Activated CD4-positive, alpha-beta T cell treated with anti-CD3 and anti-CD28 coated beads for 24 hours (primary cell): ENCODE data around the gene ACRV1.
"Not testable (repeated sequence)": the region's sequence is repeated elsewhere in the genome, so short reads cannot be mapped to it uniquely, and the experiment has no call there.

Experiments used
- DNase-seq, 2 donors: peaks; one replicate each; pipeline ENCODE4 v3.0.0-alpha.2; 2020; ENCODE audit warnings: low read depth in 2 of 2

The ACRV1 gene, protein sequence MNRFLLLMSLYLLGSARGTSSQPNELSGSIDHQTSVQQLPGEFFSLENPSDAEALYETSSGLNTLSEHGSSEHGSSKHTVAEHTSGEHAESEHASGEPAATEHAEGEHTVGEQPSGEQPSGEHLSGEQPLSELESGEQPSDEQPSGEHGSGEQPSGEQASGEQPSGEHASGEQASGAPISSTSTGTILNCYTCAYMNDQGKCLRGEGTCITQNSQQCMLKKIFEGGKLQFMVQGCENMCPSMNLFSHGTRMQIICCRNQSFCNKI

DNA sequence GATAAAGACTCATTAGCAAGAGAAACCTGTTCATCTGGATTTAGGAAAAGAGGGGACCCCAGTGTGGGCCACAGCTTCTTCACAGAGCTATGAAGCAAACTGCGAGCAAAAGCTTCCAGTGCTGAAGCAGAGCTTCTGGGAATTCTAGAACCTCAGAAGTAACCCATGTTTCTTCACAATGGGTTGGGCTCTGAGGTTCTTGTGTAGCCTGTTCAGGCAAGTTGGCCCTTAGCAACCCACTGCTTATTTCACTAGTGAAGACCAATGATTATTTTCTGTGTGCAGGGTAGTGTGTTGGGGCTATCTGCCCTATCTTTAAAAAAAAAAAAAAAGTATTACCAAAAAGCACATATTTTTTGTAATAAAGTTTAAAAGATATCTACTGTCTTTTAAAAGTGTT is at the start of gene ACRV1:
Gene ACRV1, minus strand, starts transcription at position 101 of the 400 bp plus-strand sequence. Its CDS starts 67 bp downstream, at position 34.
- DNase-seq, result no peak

DNA sequence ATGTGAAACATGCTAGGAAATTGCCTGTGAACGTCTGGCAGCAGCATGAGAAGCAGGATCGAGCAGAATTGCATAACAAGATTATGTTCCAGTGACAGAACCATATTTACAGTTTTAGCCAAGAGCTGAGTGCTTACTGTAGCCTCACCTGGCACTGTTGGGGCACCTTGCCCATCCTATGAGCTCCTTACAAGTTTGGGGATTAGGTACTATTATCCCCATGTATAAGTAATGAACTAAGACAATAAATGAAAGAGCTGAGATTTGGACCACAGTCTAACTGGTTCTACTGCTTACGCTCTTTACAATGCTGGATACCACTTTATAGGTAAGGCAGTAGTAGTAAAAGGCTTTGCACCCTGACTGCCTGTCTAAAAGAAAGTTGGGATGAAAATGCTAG is 48.3 kb upstream of the ACRV1 start:
- no peak for DNase-seq

DNA sequence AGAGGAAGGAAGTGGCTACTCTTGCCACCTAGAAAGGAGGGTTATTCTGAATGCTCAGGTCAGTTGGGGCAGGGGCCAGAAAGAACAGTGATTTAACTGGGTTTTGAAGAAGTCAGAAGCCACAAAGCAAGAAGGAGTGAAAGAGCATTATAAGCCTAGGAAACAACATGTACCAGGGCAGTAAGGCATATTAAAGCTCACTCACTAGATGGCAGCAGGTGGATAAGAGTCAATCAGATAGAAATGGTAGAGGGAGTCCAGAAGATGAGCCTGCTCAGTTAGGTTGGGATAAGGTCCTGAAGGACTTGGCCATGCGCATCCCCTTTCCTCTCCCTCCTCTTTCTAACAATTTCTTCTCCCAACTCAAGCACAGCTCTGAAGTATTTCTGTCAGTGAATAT is 43.5 kb upstream of the ACRV1 start:
- DNase-seq, result no peak

DNA sequence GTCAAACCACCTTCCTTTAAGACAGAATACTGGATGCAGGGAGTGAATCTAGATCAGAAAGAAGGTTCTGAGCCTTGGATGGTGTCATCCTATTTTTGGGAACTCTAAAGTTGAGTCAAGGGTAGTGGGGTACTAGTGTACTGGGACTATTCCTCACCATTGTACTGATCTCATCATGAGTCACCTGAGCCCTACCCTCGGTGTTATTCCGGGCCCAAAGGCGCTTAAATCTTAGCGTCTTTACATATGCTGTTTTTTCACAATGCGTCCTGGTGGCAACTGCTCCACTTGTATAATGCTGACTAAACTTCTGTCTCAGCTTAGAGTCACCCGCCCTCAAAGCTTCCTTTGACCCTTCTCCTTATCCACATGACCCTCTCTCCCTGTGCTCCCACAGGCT is 40.1 kb upstream of the ACRV1 start:
- no peak for DNase-seq

DNA sequence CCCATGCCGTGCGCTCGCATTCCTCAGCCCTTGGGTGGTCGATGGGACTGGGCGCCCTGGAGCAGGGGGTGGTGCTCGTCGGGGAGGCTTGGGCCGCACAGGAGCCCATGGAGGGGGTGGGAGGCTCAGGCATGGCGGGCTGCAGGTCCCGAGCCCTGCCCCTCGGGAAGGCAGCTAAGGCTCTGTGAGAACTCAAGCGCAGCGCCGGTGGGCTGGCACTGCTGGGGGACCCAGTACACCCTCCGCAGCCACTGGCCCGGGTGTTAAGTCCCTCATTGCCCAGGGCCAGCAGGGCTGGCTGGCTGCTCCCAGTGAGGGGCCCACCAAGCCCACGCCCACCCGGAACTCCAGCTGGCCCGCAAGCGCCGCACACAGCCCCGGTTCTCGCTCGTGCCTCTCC is 24.0 kb upstream of the ACRV1 start:
- not testable (repeated sequence) for DNase-seq

DNA sequence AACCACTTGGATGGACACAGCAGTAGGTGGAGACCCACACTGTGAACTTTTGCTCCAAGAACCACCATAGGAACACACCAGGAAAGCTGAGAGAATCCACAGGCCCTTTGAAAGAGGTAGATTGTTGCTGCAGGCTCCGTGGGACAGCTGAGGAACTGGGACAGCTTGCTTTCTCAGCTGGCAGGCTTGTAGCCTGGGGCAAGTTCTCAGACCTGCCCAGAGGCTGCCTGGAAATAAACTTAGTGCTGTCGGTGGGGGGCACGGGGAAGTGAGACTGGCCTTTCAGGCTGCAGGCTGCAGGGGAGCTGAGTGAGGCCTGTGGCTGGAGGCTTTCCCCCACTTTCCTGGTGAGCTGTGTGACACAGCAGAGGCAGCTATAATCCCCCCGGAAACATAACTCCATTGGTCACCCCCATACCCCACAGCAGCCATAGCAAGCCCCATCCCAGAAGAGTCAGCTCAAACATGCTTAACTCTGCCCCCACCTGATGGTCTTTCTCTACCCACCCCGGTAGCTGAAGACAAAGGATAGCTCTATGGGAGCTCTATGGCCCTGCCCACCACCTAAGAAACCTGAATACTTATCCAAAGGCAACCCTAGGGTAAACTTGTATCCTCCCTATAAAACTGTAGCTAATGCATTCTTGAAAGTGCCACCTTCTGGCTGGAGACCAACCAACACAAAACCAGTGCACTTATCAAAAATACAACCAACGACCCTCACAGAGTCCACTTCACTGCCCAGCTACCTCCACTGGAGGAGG is 21.4 kb upstream of the ACRV1 start:
- DNase-seq, result no peak

DNA sequence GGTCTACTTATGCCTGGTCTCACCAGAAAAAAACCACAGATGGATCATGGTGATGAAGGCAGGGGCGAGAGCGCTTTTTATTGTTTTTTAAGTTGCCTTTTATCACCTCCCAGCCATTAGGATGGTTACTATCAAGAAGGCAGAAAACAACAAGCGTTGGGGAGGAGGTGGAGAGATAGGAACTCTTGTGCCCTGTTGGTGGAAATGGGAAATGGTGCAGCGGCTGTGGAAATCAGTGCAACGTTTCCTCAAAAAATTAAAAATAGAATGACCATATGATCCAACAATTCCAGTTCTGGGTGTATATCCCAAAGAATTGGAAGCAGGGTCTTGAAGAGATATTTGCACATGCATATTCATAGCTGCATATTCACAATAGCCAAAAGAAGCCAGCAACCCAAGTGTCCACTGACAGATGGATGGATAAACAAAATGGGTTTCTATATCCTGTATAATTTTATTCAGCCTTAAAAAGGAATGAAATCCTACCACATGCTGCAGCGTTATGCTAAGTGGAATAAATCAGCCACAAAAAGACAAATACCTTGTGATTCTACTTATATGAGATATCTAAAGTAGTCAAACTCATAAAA is 20.5 kb upstream of the ACRV1 start:
- no peak for DNase-seq

DNA sequence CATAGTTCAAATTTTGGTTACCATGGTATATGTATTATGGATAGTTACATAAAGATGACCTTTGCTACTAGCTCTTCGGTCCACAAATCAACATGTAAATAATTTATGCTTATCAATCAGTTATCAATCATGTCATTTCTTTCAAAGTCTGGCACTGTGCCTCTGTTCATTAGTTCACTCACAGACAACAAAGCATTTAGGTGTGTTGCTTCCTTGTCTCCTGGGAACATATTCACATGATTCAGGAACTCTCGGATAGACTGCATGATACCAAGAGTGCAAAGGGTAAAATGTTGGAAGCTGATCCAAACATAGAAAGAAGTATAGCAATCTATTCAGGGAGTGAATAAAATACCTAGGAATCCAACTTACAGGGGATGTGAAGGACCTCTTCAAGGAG is 14.3 kb upstream of the ACRV1 start:
- no peak for DNase-seq

DNA sequence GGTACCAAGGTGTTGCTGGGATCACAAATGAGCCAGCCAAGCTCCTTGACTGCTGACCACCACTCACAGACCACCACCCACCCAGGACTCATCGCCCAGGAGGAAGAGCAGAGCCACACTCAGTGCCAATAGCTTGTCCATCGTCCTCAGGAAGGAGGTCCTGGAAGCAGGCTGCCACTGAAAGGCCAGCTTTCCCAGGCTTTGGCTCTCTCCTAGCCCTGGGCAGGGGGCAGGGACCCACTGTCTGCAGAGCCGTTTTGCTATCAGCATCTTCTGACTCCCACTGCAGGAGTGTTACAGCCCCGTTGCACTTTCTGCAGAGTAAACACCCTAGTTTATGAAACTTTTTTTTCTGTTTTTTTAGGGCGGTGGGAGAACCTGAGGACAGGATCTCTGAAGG is 12.2 kb upstream of the ACRV1 start:
- DNase-seq, result no peak

DNA sequence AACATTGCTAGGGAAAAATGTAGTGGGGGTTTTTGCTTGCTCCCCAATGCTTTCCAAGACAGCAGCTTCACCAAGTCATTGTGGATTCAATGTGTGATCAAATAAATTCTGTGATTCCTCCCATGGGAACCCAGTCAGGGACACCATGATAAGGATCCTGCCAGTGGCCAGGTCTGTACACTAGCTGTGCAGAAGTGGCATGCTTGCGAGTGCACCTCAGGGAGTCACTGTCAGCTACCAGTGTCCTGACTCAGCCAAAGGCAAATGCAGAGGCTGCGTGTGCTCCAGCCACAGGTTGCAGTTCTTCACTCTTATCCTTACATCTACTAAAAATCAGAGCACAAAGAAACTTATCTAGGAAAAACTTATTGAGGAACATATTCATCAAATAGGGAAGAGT is 9.4 kb upstream of the ACRV1 start:
- no peak for DNase-seq

DNA sequence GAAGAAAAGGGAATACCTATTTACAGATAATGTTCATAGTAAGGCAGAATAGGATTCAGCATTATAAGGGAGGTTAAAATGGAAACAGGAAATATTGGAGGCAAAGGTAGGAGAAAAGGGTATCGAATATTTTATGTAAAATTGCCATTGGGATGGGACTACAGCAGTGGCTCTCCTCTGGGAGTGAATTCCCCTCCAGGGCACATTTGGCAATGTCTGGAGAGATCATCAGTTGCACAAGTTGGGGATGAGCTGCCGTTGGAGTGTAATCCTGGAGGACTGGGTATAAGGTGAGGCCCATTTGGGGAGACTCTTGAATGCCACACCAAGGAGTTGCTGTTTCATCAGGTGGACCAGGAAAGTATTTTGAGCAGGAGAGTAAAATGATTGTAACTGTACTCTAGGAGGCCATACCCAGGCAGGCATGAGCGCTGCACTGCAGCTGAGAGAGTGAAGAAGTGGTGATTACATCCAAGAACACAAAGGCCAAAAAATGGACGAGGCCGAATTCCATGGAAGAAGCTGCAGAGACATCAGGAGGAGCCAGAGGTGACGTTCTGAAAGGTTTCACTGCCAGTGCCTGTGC is 8.7 kb upstream of the ACRV1 start:
- DNase-seq, result no peak

DNA sequence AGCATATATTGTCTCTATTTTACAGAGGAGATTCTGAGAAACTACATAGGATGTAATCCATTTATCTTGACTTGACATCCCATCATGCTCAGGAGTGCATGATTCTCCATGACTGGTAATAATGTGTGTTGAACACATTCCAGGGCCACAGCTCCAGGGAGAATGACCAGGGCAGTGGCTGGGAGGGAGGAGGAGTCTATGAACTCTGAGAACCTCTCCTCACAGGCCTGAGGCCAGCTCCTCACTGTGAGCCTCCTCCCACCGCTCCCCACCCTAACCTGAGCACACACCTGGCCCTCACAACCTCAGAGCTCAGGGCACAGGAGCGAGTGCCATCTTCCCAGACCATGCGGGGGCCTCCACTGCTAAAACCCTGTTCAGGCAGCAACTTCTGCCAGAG is 8.0 kb upstream of the ACRV1 start:
- no peak for DNase-seq

DNA sequence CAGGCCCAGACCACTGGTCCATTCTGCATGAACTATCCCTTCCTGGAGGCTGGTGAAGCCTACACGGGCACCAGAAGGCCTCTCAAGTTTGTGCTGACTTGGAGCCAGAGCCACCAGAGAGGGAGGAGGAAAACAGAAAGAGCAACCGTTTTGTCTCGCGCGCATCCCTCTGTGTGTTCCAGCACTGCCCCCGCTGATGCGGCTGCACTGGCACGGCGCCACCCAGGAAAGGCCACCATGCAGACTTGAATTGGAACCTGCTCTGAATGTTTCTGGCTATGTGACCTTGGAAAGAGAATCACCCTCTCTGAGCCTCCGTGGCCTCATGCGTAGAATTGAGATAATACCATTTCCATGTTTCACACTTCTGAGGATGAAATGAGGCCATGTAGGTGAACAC is 7.4 kb upstream of the ACRV1 start:
- no peak for DNase-seq

DNA sequence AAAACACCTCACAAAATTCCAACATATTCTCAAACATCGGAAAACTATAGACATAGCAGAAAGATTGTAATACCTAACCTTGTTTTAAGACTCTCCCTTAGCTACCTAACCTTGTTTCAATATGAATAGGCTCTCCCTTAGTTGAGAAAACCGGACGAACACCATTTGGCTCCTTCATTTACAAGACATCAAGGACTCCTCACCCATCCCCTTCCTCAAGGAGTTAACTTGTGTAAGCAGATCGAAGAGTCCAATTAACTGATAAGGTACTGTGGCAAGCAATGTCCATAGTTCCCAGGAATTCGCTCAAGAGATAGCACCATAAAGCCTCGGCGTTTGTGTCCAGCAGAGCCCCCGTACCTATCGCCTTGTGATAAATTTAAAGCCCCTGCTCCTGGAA is 4.6 kb upstream of the ACRV1 start:
- DNase-seq, result no peak

DNA sequence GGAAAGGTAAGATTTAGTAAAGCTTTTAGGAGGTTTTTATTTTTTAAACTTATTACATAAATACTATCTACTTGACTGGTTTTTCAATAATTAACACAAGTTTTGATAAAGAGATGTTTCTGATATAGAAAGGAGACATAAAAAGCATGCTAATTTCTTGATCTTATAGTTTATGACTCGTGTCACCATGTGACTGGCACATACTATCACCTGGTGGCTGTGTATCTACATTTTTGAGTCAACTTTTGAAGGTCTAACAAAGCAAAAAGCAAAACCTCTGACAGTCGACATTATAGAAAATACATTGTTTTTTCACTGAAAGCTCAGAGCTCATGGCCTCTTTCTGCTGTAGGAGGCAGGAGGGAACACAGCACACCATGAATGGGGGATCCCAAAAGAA is 810 bp downstream of the ACRV1 start:
- no peak for DNase-seq

DNA sequence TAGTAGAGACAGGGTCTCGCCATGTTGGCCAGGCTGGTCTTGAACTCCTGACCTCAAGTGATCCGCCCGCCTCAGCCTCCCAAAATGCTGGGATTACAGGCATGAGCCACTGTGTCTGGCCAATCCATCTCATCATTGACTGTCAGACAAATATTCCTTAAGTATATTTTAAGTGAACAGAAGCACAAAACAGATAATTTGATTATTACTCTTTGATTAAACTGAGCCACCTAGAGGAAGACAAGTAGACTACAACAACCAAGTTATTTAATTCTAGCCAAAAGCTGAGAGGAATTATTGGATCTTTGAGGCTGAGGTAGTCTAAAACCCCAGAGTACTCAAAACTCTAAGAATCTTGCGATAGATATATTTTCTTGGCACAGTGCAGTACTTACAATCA is 1.2 kb downstream of the ACRV1 start:
- no peak for DNase-seq

DNA sequence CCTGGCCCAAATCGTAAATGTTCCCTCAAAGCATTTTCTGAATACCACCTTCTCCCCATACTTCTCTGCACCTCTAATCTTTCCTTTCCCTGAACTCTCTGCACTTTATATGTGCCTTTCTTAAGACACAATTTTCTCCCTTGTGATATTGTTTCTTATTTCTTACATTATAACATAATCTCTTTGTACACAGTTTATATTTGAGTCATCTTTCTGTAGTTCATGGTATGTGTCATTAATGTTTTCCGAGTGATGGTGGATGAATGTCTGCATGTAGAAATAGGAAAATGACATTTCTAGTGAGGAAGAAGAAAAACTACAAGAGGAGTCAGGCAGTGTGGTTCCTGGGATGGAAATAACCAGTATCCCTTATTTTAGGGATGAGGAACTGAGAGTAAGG is 5.5 kb downstream of the ACRV1 start:
- no peak for DNase-seq

DNA sequence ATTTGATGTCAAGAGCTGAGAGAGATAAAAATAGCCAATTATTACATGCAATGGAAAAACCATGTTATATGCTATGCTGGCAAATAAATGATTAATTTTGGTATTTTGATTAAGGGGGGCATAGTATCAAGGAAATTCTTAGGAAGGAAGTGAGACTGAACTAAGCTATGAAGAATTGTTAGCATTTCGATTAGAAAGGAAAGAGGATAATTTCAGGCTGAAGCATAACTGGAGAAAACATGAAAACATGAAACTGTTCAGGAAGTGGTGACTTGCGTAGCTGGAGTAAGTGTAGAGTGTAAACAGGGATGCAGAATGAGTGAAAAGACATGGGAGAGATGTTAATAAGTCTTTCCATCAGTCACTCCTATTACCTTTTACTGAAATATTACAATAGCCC is 6.4 kb downstream of the ACRV1 start:
- DNase-seq, result no peak

DNA sequence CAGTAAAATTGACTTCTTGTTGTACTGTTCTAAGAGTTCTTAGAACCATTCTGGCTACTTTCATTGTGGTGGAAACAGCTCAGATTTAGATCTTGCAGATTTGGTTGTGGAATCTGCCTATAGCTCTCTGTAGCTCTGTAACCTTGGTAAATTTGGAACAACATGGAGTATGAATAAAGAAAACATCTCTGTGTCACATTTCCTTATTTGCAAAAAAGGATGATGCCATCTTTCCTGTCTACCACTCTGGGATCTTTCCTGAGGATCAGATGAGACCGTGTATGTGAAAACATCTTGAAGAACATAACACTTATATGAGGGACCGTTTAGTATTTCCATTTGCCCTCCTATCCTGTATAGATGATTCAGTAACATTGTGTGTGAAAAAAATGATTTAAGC is 9.1 kb downstream of the ACRV1 start:
- DNase-seq, result no peak

DNA sequence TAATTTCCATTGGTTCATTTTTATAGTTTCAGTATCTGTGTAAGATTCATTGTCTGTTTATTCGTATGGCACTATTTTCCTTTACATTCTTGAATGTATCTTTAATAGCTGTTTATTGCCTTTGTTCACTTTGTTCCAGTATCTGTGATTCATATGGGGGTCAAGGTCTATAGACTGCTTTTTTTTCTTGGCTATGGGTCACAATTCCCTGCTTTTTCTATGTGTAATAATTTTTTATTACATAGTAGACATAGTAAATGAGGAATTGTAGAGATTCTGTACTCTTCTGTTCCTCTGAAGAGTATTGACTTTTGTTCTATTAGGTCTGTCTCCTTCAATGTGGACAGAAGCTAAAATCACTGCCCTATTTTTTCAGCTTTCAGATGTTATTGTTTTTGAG is 10.5 kb downstream of the ACRV1 start:
- no peak for DNase-seq

DNA sequence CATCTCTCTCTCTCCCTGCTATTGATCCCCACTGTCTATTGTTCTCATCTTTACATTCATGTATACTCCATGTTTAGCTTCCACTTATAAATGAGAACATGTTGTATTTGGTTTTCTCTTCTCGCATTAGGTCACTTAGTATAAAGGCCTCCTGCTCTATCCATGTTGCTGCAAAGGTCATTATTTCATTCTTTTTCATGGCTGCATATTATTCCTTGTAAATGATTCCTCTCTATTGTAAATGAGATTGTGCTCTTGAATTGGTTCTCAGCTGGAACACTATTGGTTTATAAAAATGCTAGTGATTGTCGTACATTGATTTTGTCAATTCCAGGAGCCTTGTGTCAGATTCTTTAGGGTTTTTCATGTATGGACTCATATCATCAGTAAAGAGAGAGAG is 13.5 kb downstream of the ACRV1 start:
- DNase-seq, result no peak

DNA sequence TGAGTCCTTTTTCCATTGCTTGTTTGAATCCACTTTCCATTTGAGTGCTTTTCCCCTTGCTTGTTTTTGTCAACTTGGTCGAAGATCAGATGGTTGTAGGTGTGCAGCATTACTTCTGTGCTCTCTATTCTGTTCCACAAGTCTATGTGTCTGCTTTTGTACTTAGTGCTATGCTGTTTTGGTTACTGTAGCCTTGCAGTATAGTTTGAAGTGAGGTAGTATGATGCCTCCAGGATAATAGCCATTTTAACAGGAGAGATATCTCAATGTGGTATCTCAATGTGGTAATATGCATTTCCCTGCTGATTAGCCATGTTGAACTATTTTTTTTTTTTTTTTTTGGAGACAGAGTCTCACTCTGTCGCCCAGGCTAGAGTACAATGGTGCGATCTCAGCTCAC is 16.7 kb downstream of the ACRV1 start:
- no peak for DNase-seq

DNA sequence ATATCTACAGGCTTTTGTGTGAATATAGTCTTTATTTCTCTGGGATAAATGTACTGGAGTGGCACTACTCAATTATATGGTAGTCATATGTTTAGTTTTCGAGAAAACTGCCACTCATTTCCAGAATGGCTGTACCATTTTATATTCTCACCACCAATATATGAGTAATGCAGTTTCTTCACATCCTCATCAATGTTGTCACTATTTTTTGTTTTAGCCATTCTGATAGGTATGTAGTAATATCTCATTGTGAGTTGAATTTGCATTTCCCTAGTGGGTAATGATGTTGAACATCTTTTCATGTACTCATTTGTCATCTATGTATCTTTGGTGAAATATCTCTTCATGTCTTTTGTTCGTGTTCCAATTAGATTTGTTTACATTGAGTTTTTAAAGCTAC is 18.0 kb downstream of the ACRV1 start:
- no peak for DNase-seq
